Sciatic nerve (tissue), 2 donors: ENCODE measurements around the gene BCL2A1. TPM values are rescaled to one million over a fixed set of nuclear protein-coding genes. Genes with fewer than 3 reads are reported as not detected.
"Not testable (repeated sequence)": the region's sequence is repeated elsewhere in the genome, so short reads cannot be mapped to it uniquely, and the experiment has no call there.

Experiments
- ATAC-seq: fragments of 200-7000 bp; cut with Tn5 transposase; one replicate; pipeline ENCODE4 v1.9.1; 2020; ENCODE audit warnings: mild to moderate bottlenecking, moderate library complexity
- DNase-seq: peaks from one replicate; pipeline ENCODE4 v3.0.0-alpha.2; 2020; ENCODE audit warnings: low spot score
- intact Hi-C: fragments of 100-400 bp; cut with DNase I; formaldehyde crosslinking; loops from one replicate; pipeline ENCODE4 v1.14.2; 2022
- total RNA-seq: library from RNA; stranded (reverse); fragmentation: NEBNext Ultra II Directional; extraction: Animal tissue kit (Norgen Biotek cat#: 25700); gene quantifications from one replicate; pipeline ENCODE4 v1.2.1, GENCODE V29; 2021
- donor health status: DM: no; HTN: no; CAD: no.
- donor health status: DM: no; HTN: no; CAD: no.

BCL2A1 gene
- total RNA-seq = 11.6 TPM

DNA sequence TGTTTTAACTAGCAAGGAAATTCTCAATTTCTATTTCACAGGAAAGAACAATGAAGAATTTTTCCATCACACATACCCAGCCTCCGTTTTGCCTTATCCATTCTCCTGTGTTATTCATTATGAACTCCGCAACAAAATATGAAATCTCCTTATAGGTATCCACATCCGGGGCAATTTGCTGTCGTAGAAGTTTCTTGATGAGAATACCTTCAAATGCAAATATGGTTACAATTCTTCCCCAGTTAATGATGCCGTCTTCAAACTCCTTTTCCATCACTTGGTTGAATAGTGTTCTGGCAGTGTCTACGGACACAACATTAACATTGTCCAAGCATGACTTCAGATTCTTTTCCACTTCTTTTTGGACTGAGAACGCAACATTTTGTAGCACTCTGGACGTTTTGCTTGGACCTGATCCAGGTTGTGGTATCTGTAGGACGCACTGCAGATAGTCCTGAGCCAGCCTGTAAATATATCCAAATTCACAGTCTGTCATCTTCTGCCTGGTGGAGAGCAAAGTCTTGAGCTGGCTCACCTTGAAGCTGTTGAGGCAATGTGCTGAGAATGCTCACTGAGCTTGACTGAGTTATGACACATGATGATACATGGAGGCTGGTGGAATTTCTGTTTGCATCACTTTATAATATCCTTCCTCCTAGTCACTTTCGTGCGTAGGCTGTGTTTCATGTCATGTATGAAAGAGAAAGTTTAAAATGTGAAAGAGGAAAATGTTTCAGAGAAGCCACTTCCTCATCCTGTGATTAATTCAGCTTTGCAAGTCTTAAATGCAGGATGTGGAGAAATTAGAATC lies at the start of gene BCL2A1:
BCL2A1 (minus strand) TSS at position 573 of the 811 bp plus-strand sequence; CDS start at position 496, 77 bp downstream.
- DNase-seq = no peak
- intact Hi-C loops = no loop called here
- peak; percentile 58 for ATAC-seq

DNA sequence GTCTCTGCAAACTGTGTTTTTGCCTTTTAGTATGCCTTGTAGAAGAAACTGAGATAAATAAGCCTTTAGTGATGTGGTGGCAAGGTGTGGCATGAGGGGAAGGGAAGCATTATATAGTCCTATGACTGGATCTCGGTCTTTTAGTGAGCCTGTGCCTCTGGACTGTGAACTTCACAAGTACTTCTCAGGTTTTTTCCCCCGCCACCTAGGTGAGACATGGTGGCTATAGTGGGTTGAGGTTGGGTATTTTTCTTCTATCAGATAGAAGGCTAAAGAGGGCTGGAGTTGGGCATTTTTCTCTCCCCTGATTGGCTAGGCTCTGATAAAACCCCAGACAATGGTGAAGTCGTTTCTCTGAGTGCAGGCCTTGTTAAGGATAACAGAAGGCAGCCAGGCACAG lies 49.7 kb upstream of the BCL2A1 start:
- ATAC-seq (no peak), DNase-seq (no peak)
- intact Hi-C loops = no loop called here

DNA sequence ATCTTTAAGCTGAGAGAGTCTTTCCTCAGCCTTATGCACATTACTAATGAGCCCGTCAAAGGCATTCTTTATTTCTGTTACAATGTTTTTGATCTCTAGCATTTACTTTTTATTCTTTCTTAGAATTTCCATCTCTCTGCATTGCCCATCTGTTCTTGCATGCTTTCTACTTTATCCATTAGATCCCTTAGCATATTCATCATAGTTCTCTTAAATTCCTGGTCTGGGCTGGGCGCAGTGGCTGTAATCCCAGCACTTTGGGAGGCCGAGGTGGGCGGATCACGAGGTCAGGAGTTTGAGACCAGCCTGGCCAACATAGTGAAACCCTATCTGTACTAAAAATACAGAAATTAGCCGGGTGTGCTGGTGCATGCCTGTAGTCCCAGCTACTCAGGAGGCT lies 49.2 kb upstream of the BCL2A1 start:
- intact Hi-C loops, DNase-seq, ATAC-seq: not testable (repeated sequence)

DNA sequence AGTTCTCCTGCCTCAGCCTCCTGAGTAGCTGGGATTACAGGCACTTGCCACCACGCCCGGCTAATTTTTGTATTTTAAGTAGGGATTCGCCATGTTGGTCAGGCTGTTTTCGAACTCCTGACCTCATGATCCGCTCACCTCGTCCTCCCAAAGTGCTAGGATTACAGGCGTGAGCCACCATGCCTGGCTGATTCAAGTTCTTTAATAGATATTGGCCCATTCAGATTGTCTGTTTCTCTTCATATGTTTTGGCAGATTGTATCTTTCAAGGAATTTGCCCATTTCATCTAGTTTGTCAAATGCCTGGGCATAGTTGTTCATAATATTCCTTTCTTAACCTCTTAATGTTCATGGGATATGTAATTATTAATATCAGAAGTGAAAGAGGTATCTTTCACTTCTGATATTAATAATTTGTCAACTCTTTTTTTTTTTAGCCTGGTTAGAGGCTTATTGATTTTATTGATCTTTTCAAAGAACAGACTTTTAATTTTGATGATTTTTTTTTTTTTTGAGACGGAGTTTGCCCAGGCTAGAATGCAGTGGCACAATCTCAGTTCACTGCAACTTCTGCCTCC lies 48.3 kb upstream of the BCL2A1 start:
- DNase-seq (no peak), ATAC-seq (no peak)
- intact Hi-C loops = no loop called here

DNA sequence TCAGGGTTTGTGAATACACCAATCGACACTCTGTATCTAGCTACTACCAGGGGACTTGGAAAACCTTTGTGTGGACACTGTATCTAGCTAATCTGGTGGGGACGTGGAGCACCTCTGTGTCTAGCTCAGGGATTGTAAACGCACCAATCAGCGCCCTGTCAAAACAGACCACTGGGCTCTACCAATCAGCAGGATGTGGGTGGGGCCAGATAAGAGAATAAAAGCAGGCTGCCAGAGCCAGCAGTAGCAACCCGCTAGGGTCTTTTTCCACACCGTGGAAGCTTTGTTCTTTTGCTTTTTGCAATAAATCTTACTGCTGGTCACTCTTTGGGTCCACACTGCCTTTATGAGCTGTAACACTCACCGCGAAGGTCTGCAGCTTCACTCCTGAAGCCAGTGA lies 46.1 kb upstream of the BCL2A1 start:
- DNase-seq, intact Hi-C loops, ATAC-seq: not testable (repeated sequence)

DNA sequence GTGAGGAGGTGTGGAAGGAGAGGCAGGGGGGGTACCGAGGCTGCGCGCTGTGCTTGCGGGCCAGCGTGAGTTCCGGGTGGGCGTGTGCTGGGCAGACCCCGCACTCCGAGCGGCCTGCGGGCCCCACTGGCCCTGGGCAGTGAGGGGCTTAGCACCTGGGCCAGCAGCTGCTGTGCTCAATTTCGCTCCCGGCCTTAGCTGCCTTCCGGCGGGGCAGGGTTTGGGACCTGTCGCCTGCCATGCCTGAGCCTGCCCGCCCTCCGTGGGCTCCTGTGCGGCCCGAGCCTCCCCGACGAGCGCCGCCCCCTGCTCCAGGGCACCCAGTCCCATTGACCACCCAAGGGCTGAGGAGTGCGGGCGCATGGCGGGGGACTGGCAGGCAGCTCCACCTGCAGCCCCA lies 45.5 kb upstream of the BCL2A1 start:
- intact Hi-C loops, ATAC-seq, DNase-seq: not testable (repeated sequence)

DNA sequence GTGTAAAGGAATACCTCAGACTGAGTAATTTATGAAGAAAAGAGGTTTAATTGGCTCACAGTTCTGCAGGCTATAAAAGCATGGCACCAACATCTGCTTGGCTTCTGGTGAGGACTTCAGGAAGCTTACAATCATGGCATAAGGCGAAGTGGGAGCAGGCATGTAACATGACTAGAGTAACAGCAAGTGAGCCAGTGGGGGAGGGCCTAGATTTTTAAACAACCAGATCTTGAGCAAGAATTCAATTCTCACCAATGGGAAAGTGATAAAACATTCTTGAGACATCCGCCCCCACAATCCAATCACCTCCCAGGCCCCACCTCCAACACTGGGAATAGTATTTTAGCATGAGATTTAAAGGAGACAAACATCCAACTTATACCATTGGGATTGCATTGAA lies 44.2 kb upstream of the BCL2A1 start:
- intact Hi-C loops = no loop called here
- ATAC-seq = no peak
- DNase-seq = no peak

DNA sequence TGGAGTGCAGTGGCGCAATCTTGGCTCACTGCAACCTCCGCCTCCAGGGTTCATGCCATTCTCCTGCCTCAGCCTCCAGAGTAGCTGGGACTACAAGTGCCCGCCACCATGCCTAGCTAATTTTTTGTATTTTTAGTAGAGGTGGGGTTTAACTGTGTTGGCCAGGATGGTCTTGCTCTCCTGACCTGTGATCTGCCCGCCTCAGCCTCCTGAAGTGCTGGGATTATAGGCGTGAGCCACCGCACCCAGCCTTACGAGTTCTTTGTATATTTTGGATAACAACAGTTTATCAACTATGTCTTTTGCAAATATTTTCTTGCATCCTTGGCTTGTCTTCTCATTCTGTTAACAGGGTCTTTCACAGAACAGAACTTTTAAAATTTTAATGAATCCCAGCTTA lies 43.2 kb upstream of the BCL2A1 start:
- intact Hi-C loops, ATAC-seq, DNase-seq: not testable (repeated sequence)

DNA sequence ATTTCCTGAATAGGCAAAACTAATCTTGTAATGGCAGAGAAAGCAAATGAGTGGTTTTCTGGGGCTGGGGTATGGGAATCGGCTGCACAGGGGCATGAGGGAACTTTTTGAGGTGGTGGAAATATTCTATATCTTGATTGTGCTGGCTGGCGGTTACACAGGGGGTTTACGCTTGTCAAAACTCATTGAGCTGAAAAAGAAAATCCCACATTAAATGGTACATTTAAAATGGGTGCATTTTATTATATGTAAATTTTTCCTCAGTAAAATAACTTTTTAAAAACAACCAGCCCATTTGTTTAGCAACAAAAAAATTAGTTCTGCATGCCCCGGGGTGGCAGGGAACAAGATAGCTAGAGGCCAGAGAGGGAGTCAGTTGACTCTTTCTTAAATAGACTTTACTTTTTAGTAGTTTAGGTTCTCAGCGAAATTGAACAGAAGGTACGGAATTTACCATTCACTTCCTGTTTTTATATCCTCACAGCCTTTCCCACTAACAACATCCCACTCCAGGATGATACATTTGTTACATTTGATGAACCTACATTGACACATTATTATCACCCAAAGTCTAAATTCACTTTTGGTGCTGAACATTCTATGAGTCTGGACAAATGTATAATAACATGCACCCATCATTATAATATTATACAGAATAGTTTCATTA lies 41.2 kb upstream of the BCL2A1 start:
- DNase-seq = no peak
- intact Hi-C loops = no loop called here
- no peak for ATAC-seq

DNA sequence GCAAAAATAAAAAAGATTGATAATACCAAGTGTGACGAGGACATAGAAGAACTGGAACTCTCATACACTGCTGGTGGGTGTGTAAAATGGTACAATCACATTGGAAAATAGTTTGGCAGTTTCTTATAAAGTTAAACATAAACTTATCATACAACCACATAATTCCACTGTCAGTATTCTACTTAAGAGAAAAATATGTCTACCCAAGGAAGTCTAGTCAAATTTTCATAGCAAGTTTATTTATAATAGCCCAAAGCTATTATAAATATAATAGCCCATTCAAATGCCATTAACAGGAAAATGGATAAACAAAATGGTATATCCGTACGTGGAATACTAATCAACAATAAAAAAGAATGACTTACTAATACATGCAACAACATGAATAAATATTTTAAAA lies 40.6 kb upstream of the BCL2A1 start:
- ATAC-seq = no peak
- no peak for DNase-seq
- intact Hi-C loops = no loop called here

DNA sequence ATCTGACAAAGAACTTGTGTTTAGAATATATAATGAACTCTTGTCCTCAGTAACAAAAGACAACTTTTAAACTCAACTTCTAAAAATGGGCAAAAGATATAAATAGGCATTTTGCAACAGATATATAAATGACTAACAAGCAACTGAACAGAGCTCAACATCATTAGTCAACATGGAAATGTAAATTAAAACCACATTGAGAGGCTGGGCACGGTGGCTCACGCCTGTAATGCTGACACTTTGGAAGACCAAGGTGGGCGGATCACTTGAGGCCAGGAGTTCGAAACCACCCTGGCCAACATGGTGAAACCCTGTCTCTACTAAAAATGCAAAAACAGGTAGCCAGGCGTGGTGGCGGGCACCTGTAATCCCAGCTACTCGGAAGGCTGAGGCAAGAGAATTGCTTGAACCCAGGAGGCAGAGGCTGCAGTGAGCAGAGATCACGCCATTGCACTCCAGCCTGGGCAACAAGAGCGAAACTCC lies 40.1 kb upstream of the BCL2A1 start:
- not testable (repeated sequence) for ATAC-seq

DNA sequence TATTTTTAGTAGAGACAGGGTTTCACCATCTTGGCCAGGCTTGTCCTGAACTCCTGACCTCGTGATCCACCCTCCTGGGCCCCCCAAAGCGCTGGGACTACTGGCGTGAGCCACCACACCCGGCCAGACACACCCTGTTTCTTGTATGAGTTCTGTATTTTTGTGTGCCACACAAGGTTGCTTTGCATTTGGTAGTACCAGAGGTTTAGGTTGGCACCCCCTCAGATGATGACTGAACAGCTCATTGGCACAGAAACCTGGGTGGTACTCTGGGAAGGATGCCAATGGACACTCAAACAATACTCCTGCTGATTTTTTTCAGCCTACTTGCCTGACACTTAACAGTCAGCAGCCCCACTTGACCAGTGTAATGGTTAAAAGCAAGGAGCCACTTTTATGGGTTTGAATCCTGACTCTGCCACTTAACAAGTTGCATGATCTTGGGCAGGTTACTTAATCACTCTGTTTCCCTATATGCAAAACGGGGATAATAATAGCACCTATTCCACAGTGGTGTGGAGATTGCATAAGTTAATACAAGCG lies 39.2 kb upstream of the BCL2A1 start:
- intact Hi-C loops = no loop called here
- DNase-seq = no peak
- ATAC-seq = no peak

More for the DNA sequence above, 40.1 kb upstream of the BCL2A1 start:
- intact Hi-C loops, DNase-seq: not testable (repeated sequence)

DNA sequence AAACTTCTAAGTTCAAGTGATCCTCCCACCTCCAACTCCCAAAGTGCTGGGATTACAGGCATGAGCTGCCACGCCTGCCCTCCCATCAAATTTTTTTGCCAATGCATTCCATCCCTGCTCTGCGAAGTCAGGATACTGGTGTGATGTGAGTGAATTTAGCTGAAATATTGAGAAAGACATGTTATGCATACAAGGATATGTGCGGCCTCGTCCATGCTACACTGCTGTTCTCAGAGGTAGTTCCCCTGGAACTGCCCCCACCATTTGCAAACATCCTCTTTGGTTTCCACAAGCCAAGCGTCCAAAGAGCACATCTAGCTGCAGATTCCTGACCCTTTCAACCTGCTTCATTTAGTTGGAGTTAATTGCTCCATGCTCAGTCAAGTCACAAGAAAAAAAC lies 36.5 kb upstream of the BCL2A1 start:
- ATAC-seq (no peak), DNase-seq (no peak)
- intact Hi-C loops = no loop called here

DNA sequence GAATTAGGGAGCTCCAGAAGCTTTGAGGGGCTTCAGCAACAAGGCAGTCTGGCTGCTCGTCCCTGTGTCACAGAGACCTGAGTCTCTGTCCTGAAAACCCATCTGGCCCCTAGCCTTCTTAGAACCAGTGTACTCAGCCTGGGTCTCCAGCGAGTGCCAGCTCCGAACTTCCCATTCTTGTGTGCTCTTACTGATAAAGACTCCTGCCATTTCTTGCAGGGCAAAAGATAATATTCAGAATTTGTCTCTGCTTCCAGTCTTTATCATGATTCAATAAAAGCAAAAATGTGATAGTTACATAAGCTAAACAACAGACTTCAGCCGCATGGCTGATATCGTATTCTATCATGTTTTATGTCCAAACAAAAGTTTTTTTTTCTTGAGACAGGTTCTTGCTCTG lies 36.0 kb upstream of the BCL2A1 start:
- no peak for ATAC-seq
- no peak for DNase-seq
- intact Hi-C loops = no loop called here

DNA sequence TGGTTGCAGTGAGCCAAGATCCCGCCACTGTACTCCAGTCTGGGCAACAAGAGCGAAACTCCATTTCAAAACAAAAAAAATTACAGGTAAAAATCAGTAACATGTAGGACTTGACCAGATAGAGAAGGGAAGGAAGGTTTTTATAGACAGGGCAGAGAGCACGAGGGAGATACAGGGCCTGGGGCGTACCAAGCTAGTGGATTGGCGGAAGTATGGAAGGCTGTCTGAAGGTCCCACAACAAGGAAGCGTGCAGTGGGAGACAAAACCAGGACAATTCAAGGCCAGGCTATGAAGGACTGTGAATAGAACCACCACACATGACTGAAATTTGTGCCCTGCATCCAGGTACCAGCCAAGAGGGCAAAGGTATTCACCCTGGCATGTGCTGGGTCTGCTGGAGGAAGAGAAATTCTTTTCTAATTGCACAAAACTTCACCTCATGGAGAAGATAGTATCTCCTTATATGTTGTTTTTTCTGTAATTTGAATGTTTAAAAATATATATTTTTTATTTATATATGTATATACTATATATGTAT lies 33.0 kb upstream of the BCL2A1 start:
- intact Hi-C loops = no loop called here
- ATAC-seq (no peak), DNase-seq (no peak)

DNA sequence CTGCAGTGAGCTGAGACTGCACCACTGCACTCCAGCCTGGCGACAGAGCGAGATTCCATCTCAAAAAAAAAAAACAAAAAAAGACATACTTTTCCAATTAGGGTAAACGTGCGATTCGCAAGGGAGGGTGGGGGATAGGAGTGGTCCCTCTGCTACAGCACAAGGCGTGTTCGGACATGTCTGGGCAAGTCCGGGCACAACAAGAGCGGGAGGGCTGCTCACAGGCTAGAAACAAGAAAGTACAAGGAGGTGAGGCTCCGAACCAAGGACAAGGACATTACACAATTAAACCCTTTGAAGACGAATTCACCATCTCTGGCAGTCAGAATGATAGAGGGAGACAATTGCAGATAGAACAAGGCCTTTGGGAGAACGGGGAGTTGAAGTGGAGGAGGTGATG lies 32.2 kb upstream of the BCL2A1 start:
- ATAC-seq (no peak), DNase-seq (no peak)

DNA sequence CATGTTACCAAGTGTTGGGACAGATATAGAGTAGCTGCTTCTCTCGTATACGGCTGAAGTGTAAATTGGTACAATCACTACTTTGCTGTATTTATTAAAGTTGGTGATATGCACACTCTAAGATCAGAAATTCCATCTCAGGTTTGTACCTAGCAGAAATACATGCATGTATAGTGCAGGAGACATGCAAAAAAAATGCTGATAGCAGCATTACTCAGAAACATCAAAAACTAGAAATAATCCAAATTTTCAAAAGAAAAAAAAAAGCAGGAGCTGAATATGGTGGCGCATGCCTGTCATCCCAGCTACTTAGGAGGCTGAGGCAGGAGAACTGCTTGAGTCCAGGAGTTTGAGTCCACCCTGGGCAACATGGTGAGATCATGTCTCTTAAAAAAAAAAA lies 31.3 kb upstream of the BCL2A1 start:
- DNase-seq (no peak), ATAC-seq (no peak)
- intact Hi-C loops = no loop called here

More for the DNA sequence above, 32.2 kb upstream of the BCL2A1 start:
- intact Hi-C loops = no loop called here

DNA sequence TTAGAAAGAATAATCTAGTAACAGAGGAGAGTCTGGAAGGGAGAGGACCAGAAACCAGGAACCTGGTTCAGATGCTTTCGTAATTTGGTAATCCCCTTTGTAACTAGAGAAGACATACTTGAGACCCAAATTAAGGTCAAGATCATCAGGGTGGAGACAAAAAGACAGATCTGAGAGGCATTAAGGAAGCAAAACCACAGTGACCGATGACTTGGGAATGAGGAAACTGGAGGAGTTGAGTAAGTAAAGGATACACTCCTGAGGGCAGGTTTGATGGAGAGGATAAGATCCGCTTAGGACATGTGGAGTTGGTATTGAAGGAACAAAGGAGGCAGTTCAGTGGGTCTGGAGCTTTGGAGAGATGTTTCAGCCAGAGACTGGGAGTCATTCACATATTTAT lies 23.6 kb upstream of the BCL2A1 start:
- DNase-seq = no peak
- no peak for ATAC-seq
- intact Hi-C loops = no loop called here

DNA sequence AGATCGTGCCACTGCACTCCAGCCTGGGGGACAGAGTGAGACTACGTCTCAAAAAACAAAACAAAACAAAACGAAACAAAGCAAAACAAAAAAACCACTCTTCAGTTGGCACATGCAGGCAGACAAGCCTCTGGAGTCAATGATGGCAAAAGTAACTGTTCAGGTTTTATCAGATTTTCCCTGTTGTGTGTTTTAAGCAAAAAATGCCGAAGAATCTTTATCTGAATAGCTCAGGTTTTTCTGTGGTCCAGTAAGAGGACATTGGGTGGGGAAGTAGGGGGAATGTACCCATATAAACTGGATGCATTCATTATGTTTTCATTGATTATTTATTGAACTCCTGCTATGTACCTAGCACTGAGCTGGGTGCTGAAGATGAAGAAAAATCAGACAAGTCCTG lies 20.8 kb upstream of the BCL2A1 start:
- intact Hi-C loops = no loop called here
- no peak for DNase-seq
- no peak for ATAC-seq

DNA sequence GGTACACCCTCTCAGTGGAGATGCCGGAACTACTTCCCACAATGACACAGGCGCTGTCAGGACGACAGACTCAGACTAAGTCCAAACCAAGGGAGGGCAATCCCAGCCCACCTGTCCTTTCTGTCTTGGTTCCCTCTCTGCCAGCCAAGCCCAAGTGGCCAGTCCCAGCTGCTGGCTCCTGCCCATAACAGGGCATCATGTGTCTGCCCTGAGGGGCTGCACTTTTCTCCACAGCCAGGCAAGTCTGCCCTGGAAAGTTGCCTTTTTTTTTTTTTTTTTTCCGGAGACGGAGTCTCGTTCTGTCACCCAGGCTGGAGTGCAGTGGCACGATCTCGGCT lies 20.0 kb upstream of the BCL2A1 start:
- ATAC-seq = no peak
- DNase-seq = no peak
- intact Hi-C loops = no loop called here
